K562 (cell line): ENCODE data around the gene SLC46A3.

Experiments
- CHD2 ChIP-seq: IDR thresholded peaks from 2 replicates; pipeline ENCODE4 v1.6.1; 2011; ENCODE audit warnings: low read depth, low read length
- DDX20 ChIP-seq: fragments of 450-650 bp; IDR thresholded peaks from 2 replicates; pipeline ENCODE4 v1.6.1; 2016; ENCODE audit warnings: missing genetic modification characterization, low read depth, mild to moderate bottlenecking, missing compliant biosample characterization, moderate library complexity
- MYC ChIP-seq, 2 experiments: fragments of 250-450 bp in 1 of 2; sonication (Bioruptor Pico) in 1 of 2; IDR thresholded peaks; 2 replicates each; pipeline versions ENCODE4 v1.5.1 to v1.6.1; 2012 to 2021; ENCODE audit warnings: low read depth in 2 of 2, borderline replicate concordance in 1 of 2, improper control_type of control experiment in 1 of 2, low read length in 1 of 2, mild to moderate bottlenecking in 1 of 2, moderate library complexity in 1 of 2
- TAF1 ChIP-seq: IDR thresholded peaks from 2 replicates; pipeline ENCODE4 v1.6.1; 2011; ENCODE audit warnings: mild to moderate bottlenecking, low read length, moderate library complexity; ENCODE audit not compliant: insufficient read depth, control insufficient read depth, severe bottlenecking; ENCODE audit errors: extremely low read depth

- TF ChIP-seq DDX20 (tag) (no peak), TAF1 (no peak), CHD2 (no peak), MYC (IDR thresholded peaks at IDR 0.05; ENCODE audit: low read depth, low read length) (no peak), MYC (CRISPR knock-in tag; IDR thresholded peaks at IDR 0.05; ENCODE audit: borderline replicate concordance, low read depth) (no peak)
These were observed 9.9 kb upstream of the SLC46A3 start for GRCh38 chr13:28728642-28729041.
